D721Med (cell line): ENCODE measurements around the gene CCNJL.
"Not testable (repeated sequence)": the region's sequence is repeated elsewhere in the genome, so short reads cannot be mapped to it uniquely, and the experiment has no call there.

Experiments
- DNase-seq: peaks from one replicate; pipeline ENCODE4 v3.0.0; 2011; ENCODE audit warnings: low spot score; ENCODE audit not compliant: insufficient read length
- FAIRE-seq: peaks from 2 replicates; lab custom pipeline; 2011; peaks lifted over from hg19 to GRCh38; lab: Jason Lieb, UNC
- TF ChIP-seq, protein P1 (sequence below): IDR thresholded peaks from 2 replicates; pipeline ENCODE4 v1.5.1; 2012; ENCODE audit warnings: mild to moderate bottlenecking, control low read depth; ENCODE audit not compliant: insufficient read depth; ENCODE audit errors: missing control alignments

CCNJL gene

DNA sequence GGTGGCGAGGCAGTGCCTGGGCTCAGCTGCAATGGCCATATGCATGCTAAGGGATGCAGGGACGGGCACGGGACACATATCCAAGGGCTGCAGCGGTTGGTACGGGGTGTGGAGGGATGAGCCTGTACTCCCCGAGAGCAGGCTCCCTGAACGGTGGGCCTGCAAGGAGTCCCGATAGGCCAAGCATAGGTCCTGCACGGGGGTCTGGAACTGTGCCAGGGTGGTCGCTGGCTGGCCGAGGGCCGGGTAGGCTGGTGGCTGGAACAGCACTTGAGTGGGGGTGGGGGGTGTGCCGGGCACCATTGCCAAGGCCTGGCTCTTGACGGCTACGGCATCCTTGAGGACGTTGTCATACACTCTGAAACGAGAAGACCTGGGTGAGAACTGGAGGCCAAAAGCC is 58.9 kb downstream of the CCNJL start:
- FAIRE-seq (no peak), DNase-seq (no peak)
- TF ChIP-seq, protein P1, sequence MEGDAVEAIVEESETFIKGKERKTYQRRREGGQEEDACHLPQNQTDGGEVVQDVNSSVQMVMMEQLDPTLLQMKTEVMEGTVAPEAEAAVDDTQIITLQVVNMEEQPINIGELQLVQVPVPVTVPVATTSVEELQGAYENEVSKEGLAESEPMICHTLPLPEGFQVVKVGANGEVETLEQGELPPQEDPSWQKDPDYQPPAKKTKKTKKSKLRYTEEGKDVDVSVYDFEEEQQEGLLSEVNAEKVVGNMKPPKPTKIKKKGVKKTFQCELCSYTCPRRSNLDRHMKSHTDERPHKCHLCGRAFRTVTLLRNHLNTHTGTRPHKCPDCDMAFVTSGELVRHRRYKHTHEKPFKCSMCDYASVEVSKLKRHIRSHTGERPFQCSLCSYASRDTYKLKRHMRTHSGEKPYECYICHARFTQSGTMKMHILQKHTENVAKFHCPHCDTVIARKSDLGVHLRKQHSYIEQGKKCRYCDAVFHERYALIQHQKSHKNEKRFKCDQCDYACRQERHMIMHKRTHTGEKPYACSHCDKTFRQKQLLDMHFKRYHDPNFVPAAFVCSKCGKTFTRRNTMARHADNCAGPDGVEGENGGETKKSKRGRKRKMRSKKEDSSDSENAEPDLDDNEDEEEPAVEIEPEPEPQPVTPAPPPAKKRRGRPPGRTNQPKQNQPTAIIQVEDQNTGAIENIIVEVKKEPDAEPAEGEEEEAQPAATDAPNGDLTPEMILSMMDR: no peak

- TF ChIP-seq, protein P1: no peak
- no peak for DNase-seq
- no peak for FAIRE-seq
Observed at GRCh38 chr5:160252916-160253315, 59.4 kb downstream of the CCNJL start.

DNA sequence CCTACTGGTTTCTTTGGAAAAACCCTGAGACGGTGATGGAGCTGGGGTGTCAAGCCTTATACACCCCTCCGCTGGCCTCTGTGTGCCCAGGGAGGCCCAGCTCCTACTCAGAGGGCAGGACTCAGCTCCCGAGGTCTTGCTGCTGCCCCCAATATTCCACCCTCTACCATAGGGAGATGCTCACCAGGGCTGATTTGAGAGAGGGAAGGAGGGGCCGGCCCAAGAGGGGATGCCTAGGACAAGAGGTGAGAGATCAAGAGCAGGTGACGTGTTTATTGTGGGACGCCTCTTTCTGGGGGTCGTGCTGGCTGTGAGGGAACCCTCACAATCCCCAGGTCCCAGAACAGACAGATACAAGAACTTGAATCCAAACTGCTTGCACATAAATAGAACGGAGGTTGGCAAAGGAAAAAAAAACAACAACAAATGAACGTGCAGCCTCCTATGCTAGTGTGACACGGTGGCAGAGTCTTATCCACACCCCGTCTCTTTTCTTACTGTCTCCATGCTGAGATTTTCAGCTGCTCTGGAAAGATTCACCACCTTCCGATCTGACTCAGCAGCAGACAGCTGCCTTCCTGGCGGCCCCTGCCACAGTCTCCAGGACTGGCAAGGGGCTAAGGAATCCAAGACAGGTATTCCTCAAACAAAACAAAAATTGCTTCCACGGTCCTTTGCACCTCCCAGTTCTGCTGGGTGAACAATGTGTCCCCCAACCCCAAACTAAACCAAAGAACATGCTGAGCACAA is 60.8 kb downstream of the CCNJL start:
- FAIRE-seq: no peak
- TF ChIP-seq, protein P1: no peak
- no peak for DNase-seq

GRCh38 chr5:160250826-160251225 is 61.5 kb downstream of the CCNJL start:
- DNase-seq (no peak), FAIRE-seq (no peak)
- TF ChIP-seq, protein P1: no peak

DNA sequence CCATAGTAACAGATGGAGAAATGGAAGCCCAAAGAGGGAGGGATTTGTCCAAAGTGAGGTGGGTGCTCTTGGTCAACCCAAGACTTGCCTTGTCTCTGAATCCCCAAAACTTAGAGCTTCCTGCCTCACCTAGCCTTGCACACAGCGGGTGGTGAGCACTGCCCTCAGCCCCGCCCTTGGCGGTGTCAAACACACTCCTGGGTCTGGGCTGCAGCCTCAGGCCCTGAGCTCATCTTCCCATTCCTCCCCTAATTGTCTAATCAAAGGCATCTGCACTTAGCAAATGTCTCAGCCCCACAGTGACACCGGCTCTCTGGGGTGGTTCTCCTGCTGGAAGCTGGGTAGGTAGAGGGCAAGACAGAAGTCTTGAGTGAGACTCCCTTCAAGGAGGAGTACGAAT is 62.1 kb downstream of the CCNJL start:
- FAIRE-seq: no peak
- DNase-seq: no peak
- TF ChIP-seq, protein P1: no peak

- not testable (repeated sequence) for FAIRE-seq
Observed at GRCh38 chr5:160249570-160249969, 62.8 kb downstream of the CCNJL start.

GRCh38 chr5:160245506-160246086 is 66.8 kb downstream of the CCNJL start:
- TF ChIP-seq, protein P1: no peak
- peak; percentile 75 for FAIRE-seq
- DNase-seq: peak; percentile 56

More at GRCh38 chr5:160249570-160249969, 62.8 kb downstream of the CCNJL start:
- not testable (repeated sequence) for DNase-seq
